HG03108 (cell line): ENCODE results near the gene SLC35F4.
"Not testable (repeated sequence)": the region's sequence is repeated elsewhere in the genome, so short reads cannot be mapped to it uniquely, and the experiment has no call there.

Experiments used
- ATAC-seq: cut with Tn5 transposase; IDR thresholded peaks from one replicate; pipeline ENCODE4 v1.9.1; 2021; ENCODE audit warnings: moderate library complexity; ENCODE audit not compliant: unreplicated experiment

Gene SLC35F4

DNA sequence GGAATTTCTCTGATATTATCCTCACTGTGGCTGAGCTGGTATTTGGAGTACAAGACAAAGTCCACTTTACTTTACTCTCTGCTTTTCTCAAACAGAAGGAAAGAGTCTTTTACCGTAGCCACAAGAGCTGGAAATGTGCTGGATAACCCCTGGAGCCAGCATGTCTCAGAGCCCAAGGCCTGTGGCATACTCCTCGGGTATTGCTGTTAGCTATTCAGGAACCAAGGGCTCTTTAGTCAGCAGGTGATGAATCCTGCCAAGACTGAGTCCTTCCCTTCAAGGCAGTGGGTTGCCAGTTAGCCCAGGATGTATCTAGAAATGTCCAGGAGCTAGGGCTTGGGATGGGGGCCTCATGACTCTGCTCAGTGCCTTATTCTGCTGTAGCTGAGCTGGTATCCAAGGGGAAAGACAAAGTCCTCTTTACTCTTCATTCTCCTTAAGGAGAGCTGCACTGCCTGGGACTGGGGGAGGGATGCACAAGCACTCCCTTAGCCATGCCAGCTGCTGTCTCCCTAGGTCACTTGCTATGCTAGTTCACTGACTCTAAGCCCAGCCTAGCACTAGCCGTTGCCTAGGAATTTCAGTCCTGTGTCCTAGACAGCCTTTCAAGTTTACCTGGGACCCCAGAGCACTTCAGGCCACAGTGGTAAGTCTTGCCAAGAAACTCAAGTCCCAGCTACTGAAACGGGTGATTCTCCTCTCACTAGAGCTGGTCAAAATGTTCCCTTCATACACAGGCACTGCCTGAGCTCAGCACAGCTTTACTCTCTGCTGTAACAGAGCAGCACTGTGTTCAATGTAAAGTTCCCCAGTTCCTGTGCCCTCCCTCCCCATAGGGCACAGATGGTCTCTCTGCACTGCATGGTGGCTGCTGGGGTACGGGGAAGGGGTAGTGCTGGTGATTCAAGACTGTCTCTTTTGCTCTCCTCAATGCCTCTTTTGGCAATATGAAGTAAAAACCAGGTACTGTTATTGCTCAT is 136.4 kb downstream of the SLC35F4 start:
- ATAC-seq, result no peak

DNA sequence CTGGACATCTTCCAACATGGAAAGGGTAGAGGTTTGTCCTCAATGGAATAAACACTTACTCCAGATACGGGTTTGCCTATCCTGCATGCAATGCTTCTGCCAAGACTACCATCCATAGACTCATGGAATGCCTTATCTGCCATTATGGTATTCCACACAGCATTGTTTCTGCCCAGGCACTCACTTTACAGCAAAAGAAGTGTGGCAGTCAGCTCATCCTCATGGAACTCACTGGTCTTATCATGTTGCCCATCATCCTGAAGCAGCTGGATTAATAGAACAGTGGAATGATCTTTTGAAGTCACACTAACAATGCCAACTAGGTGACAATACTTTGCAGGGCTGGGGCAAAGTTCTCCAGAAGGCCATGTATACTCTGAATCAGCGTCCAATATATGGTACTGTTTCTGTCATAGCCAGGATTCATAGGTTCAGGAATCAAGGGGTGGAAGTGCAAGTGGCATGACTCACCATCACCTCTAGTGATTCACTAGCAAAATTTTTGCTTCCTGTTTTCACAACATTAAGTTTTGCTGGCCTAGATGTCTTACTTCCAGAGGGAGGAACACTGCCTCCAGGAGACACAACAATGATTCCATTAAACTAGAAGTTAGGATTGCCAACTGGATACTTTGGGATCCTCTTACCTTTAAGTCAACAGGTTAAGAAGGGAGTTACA is 140.4 kb downstream of the SLC35F4 start:
- ATAC-seq, result no peak

DNA sequence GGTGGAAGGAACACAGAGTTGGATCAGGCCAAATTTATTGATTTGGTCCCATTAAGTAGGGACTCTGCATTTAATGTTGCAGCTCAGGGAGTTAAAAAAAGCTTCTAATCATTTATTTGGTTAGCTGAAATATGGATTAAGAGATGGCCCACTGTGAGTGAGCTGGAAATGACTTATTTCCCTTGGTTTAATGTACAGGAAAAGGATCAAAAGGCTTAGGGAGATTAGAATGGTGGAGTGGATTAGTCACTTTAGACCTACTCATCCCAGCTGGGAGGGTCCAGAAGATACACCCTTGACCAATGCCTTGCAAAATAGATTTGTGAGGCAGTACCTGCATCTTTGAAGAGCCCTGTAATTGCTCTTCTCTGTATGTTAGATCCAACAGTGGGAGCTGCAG is 143.8 kb downstream of the SLC35F4 start:
- ATAC-seq, result not testable (repeated sequence)

DNA sequence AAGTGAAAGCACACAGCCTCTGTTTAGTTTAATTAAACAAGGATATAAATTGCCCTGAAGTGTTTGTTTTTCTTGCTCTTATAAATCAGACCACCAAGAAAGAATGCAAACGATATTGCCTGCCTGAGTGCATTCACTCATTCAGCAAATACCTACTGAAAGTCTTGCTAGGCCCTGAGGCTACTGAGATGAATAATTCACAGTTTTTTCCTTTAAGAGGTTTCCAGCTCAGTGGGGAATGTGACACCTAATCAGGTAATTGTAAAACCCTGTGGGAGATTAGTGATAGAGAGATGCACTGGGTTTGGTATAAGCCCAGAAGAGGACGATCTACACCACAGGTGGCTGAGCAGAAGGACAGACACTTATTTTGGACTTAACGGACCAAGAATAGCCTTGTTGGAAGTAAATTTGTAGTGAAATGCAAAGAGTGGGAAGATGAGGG is 151.4 kb downstream of the SLC35F4 start:
- ATAC-seq, result no peak

DNA sequence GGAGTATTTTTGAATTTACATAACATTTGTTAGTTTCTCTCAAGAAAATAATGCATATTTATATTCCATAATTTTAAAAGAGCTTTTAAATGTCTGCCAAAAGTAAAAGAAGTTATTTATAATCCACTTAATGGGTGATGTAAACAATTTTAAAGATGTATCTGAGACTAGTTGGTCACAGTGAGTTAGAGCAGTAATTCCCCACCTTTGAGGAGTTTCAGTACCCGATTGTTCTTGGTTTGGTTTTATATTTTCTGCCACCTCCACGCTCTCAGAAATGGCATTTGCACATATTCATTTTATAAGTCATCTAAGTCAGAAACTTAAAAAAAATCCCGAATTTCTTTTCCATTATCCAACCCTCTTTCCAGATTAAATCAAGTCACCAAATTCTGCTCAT is 153.2 kb downstream of the SLC35F4 start:
- no peak for ATAC-seq

DNA sequence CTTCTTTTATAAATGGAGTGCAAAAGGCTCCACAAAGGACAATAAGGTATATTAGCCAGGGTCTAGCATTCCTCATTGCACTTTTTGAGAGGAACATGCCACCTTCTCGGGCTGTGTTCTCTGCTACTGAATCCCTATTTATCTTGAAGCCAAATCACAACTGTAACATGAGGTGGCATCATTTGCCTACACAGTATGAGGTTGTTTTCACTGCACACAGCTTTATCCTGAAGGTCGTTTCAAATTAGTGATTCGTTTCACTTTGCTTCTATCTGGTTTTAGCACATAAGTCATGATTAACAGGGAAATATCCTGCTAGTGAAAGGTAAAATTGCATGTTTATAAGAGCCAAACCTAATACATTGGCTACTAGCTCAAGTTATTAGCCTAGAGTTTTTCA is 153.8 kb downstream of the SLC35F4 start:
- ATAC-seq, result no peak

DNA sequence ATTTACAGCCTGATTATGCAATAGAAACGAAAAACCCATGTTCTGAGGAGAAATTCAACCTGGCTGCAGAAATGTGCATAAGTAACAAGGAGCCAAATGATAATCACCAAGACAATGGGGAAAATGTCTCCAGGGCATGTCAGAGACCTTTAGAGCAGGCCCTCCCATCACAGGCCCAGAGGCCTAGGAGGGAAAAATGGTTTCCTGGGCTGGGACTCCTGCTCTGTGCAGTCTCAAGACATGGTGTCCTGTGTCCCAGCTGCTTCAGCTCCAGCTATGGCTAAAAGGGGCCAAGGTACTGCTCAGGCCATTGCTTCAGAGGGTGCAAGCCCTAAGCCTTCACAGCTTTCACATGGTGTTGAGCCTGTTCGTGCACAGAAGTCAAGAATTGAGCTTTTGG is 156.0 kb downstream of the SLC35F4 start:
- ATAC-seq, result no peak

DNA sequence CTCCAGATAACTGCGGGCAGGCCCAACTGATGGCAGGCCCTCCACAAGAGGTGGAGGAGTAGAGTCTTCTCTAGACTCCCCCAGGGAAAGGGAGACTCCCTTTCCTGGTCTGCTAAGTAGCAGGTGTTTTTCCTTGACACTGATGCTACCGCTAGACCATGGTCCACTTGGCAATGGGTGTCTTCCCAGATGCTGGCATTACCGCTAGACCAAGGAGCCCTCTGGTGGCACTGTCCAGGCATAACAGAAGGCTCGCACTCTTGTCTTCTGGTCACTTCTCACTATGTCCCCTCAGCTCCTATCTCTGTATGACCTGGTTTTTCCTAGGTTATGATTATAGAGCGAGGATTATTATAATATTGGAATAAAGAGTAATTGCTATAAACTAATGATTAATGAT is 156.8 kb downstream of the SLC35F4 start:
- not testable (repeated sequence) for ATAC-seq

DNA sequence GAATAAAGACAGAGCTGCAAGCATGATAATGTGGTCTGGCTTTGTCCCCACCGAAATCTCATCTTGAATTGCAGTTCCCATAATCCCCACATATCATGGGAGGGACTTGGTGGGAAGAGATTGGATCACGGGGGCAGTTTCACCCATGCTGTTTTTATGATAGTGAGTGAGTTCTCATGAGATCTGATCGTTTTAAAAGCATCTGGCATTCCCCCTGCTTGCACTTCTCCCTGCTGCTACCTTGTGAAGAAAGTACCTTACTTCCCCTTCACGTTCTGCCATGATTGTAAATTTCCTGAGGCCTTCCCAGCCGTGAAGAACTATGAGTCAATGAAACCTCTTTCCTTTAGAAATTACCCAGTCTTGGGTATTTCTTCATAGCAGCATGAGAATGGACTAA is 158.7 kb downstream of the SLC35F4 start:
- no peak for ATAC-seq

DNA sequence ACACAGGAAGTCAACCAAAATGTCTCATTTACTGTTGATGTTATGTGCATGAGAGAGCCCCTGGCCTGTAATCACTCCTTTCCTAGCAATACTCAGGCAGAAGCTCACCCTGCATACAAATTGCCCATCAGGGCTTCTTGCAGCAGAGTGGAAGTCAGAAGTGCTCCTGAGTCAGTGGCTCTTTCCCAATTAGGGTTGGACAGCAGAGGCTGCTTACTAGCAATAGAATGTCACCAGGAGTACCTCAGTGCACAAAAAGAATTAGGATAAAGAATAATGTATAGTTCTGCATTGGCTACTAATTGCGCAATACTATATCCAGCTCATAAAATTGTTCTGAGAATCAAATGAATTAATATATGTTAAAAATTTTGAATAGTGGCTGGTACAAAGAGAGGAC is 161.1 kb downstream of the SLC35F4 start:
- no peak for ATAC-seq

DNA sequence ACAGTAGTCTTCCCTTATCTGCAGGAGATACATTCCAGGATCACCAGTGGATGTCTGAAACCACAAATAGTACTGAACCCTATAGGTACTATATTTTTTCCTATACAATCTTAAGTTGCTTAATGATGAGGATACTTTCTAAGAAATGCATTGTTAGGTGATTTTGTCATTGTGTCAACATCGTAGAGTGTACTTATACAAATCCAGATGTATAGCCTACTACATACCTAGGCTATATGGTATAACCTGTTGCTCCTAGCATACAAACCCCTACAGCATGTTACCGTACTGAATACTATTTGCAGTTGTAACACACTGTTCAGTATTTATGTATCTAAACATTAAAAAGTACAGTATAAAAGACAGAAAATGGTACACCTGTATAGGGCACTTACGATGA is 165.9 kb downstream of the SLC35F4 start:
- no peak for ATAC-seq

DNA sequence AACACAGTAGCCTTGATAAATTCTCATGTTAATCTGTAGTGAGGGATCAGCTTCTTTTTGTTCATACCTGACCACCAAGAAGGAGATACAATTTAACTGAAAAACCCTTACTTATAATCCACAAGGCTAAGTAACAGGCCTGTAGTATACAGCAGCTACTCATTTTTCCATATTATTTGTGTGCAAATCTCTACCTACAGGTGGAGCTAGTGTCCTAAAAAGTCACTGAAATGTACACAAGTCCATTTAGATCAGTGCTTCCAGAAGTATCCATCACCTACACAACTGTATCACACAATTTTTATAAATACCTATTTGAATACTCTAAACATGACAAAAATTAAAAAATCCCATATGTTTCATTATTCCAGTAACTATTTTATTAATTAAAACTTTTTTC is 173.2 kb downstream of the SLC35F4 start:
- no peak for ATAC-seq

DNA sequence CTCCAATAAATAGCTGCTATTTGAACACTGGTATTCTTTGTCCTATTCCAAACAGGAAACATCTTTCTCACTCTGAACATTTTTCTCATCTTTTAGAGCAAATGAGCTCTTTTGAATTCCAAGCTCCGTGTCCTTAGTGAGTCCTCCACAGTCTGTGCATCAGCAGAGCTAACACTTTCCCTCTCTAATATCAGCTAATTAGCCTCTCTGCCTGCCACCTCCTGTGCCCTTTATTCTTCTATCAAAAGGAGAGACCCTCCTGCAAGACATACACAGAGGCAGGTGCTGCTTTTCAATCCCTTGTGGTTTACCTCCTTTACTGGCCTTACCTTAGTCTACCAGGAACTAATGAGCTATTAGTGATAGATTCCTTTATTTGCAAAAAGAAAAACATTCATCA is 178.5 kb downstream of the SLC35F4 start:
- ATAC-seq, result no peak

DNA sequence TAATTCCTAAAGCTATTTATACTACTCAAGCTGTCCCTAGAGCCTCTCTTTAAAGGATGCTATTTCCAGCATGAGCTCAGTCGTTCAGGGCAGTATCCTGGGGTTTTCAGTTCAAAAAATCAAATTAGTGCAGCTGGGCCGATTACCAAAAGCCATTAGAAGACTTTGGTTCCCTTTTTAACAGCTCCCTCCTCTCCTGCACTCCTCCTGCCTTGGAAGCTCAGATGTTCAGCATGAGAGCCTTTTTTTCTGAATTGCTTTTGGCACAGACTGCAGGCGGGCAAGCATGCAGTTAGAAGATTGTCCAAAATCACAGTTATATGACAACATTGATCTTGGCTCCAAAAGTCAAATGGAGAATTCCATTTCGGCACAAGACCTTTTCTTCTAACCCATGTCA is 179.6 kb downstream of the SLC35F4 start:
- ATAC-seq, result no peak

DNA sequence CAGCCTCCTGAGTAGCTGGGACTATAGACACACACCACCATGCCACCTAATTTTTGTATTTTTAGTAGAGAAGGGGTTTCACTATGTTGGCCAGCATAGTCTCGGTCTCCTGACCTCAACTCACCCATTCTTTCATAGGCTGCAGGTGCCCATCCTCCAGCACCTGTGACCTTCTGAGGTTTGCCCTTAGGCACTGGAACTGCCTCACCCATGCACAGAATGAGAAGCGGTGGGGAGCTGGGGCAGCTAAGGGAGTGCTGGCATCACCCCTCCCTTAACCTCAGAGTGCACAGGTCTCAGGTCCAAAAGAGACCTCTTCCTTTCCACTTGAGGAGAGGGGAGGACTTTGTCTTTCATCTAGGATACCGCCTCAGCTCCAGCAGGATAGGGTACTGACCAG is 194.9 kb downstream of the SLC35F4 start:
- no peak for ATAC-seq

DNA sequence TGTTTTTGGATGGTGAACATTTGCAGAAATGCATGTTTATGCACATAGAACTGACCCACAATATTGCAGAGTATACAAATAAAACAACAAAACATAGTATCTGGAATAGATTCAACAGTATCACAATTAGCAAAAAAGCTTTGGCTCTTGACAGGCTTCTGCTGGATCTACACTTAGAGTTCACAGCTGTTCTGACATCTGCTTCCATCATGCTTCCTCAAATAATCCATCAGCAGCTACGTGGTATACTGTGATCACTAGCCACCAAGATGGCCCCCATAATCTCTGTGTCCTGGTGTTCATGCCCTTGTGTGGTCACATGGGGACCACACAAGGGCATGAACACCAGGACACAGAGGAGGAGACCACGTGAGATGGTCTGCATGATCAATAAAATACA is 205.7 kb downstream of the SLC35F4 start:
- ATAC-seq, result no peak

DNA sequence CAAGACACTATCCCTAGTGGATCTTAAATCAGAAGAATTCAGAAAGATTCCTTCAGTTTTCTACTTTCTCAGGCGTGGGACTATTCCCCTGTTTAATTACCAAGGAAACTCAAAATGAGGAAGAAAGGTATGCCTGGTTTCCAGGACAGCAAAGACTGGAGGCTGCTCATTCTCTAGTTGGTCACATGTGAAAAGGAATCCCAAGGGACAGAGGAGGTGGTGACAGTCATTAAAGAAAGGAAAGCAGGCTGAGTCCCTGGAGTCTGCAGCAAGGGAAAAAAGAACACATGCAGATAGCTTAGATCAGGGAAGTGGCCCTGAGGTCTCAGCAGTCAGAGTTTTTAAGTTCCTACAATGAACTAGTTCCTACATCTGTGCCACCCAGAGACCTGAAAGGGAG is 206.8 kb downstream of the SLC35F4 start:
- ATAC-seq, result no peak

DNA sequence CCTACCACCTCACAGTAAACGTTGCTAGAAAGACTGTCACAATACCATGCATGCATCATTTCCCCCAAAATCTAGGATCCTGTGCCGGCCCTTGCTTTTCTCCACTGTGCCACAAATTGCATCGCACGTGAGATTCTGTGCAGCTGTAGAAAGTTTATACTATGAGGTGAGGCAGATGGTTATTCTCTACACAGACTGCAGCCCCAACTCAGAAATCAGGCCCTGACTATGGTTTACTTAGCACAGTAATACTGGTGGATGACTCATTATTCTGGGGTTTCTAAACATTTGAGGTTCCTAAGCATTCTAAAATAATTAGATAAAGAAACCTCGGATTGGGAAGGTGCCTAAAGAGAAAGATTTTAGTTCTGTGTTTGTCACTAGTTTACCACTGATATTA is 208.4 kb downstream of the SLC35F4 start:
- no peak for ATAC-seq

DNA sequence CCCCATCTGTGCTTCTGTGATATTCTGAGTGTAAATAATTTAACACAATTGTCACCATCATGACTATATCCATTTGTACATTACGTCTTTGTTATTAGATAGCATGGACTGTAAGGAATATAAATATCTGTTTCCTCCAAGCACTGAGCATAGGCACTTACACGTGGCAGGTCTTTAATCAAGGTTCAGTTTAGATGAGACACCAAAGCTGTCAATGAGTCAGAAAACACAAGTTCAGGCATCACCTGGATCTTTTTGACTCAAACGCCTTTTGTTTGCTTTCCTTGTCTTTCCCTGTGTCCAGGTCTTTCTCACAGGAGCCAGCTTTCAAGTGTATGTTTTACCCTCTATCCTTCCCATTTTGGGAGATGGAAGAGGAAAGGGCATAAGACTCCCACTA is 209.0 kb downstream of the SLC35F4 start:
- ATAC-seq, result no peak

DNA sequence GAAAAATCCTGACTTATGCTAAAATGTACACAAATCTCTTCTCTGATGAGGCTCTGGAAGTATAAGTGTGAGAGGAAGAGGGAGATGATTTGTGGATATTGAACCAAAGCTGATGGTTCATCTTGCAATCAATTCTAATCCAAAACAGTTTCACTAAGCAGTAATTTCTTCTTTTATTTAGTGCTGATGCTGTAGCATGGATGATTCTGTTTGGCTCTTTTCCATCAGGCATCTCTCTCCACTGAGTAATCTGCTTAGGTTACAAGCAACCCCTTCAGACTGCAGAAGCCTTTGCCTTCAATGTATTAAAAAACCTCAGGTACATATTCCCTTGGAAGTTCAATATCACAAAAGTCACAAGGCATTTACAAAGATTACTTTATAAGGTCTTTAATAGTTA is 213.1 kb downstream of the SLC35F4 start:
- no peak for ATAC-seq

DNA sequence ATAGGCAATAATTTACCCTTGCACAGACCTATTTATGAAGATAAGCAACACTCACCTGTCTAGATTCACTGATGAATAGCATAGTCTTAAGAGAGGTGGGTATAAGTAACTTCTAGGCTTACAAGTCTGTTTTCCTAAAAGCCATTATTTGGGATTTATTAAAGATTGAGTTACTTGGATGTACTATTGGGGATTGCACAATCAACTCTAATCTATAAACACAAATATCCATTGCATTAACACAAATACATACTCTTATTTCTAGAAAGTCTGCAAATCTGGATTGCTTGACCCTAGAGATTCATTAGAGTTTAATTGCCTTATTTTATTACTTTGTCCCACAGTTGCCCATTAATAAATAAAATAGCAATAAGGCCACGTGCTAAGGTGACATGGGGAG is 224.1 kb downstream of the SLC35F4 start:
- ATAC-seq, result no peak

DNA sequence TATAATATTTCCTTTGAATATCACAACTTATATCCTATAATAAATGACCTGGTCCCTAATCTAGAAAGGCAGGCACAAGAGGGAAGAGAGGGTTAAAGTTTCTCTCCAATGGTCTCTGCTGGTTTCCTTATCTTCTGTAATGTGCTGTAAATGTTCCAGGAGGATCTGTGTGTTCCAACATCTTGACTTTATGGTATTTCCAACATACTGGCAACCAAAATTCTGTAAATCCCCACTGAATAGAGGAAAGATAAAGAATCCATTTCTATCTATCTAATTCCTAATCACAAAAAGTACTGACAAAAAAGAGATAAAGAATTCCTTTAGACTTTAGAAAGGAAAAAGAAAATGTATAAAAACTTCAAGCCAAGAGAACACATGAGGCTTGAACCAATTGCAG is 225.9 kb downstream of the SLC35F4 start:
- ATAC-seq, result no peak
